ENCODE measurements around the gene SSTR5.

Gene SSTR5

GRCh38 chr16:1097800-1098199 is 25.3 kb downstream of the SSTR5 start:
- H3K79me2 ChIP-seq (ENCODE audit: low read length) = no peaks in the 10 kb centered on the region
- no peak for DNase-seq
- no peaks in the 10 kb centered on the region for H3F3A ChIP-seq (ENCODE audit: insufficient read depth, low read length)
- H3K4me1 ChIP-seq (ENCODE audit: low read length) = no peaks in the 10 kb centered on the region
- no peak overlapping the region for H3K9ac ChIP-seq (ENCODE audit: low read length)
- no peaks in the 10 kb centered on the region for H3K36me3 ChIP-seq (replicated peaks; ENCODE audit: insufficient read depth, low read length)
- peaks cover 58% of the 10 kb centered on the region for H3K27me3 ChIP-seq (replicated peaks; ENCODE audit: insufficient read depth, low read length)
- no peak overlapping the region for H3K27ac ChIP-seq (ENCODE audit: low read length)
- no peaks in the 10 kb centered on the region for H3K9me2 ChIP-seq (replicated peaks; ENCODE audit: insufficient read depth, low read length)
- H2AFZ ChIP-seq (ENCODE audit: low read length) = no peak overlapping the region
- no peaks in the 10 kb centered on the region for H4K20me1 ChIP-seq (ENCODE audit: insufficient read depth, low read length)
- no peaks in the 10 kb centered on the region for H3K9me3 ChIP-seq (replicated peaks; ENCODE audit: insufficient read depth, low read length)
- TF ChIP-seq EZH2phosphoT487 (IDR thresholded peaks at IDR 0.05; ENCODE audit: low read length) (no peak), CTCF (IDR thresholded peaks at IDR 0.05; ENCODE audit: low read length) (no peak), EZH2 (optimal IDR thresholded peaks at IDR 0.05; ENCODE audit: low read depth, low read length) (no peak)
- H3K4me3 ChIP-seq (ENCODE audit: low read length) = no peak overlapping the region
- no peak overlapping the region for H3K4me2 ChIP-seq (ENCODE audit: low read depth, low read length)

- Histone ChIP-seq H3K79me2 (ENCODE audit: low read length) (no peaks in the 10 kb centered on the region), H3K9me3 (replicated peaks; ENCODE audit: insufficient read depth, low read length) (no peaks in the 10 kb centered on the region), H4K20me1 (ENCODE audit: insufficient read depth, low read length) (no peaks in the 10 kb centered on the region), H3K36me3 (replicated peaks; ENCODE audit: insufficient read depth, low read length) (no peaks in the 10 kb centered on the region), H3K9me2 (replicated peaks; ENCODE audit: insufficient read depth, low read length) (no peaks in the 10 kb centered on the region), H3K4me3 (ENCODE audit: low read length) (no peak overlapping the region), H3K27ac (ENCODE audit: low read length) (no peak overlapping the region), H3K4me1 (ENCODE audit: low read length) (no peaks in the 10 kb centered on the region), H3K4me2 (ENCODE audit: low read depth, low read length) (no peak overlapping the region), H3K9ac (ENCODE audit: low read length) (no peak overlapping the region), H3F3A (ENCODE audit: insufficient read depth, low read length) (no peaks in the 10 kb centered on the region), H2AFZ (ENCODE audit: low read length) (no peak overlapping the region), H3K27me3 (replicated peaks; ENCODE audit: insufficient read depth, low read length) (peaks cover 62% of the 10 kb centered on the region)
- TF ChIP-seq CTCF (IDR thresholded peaks at IDR 0.05; ENCODE audit: low read length) (no peak), EZH2 (optimal IDR thresholded peaks at IDR 0.05; ENCODE audit: low read depth, low read length) (no peak), EZH2phosphoT487 (IDR thresholded peaks at IDR 0.05; ENCODE audit: low read length) (no peak)
- no peak for DNase-seq
Measured at GRCh38 chr16:1098266-1098991, 25.9 kb downstream of the SSTR5 start.

GRCh38 chr16:1099189-1100083 is 26.9 kb downstream of the SSTR5 start:
- DNase-seq = no peak
- H3K27me3 ChIP-seq (replicated peaks; ENCODE audit: insufficient read depth, low read length) = peaks cover 72% of the 10 kb centered on the region

More at GRCh38 chr16:1099189-1100083, 26.9 kb downstream of the SSTR5 start:
- Histone ChIP-seq H4K20me1 (ENCODE audit: insufficient read depth, low read length) (no peaks in the 10 kb centered on the region), H3K9me3 (replicated peaks; ENCODE audit: insufficient read depth, low read length) (no peaks in the 10 kb centered on the region), H3K36me3 (replicated peaks; ENCODE audit: insufficient read depth, low read length) (no peaks in the 10 kb centered on the region), H3K9ac (ENCODE audit: low read length) (no peak overlapping the region), H3K27ac (ENCODE audit: low read length) (no peak overlapping the region), H3K4me3 (ENCODE audit: low read length) (no peak overlapping the region), H3K9me2 (replicated peaks; ENCODE audit: insufficient read depth, low read length) (no peaks in the 10 kb centered on the region), H3K4me2 (ENCODE audit: low read depth, low read length) (no peak overlapping the region), H3F3A (ENCODE audit: insufficient read depth, low read length) (no peaks in the 10 kb centered on the region), H3K79me2 (ENCODE audit: low read length) (no peaks in the 10 kb centered on the region), H2AFZ (ENCODE audit: low read length) (no peak overlapping the region), H3K4me1 (ENCODE audit: low read length) (no peaks in the 10 kb centered on the region)
- TF ChIP-seq EZH2 (optimal IDR thresholded peaks at IDR 0.05; ENCODE audit: low read depth, low read length) = no peak
- TF ChIP-seq EZH2phosphoT487 (IDR thresholded peaks at IDR 0.05; ENCODE audit: low read length) = no peak
- TF ChIP-seq CTCF (IDR thresholded peaks at IDR 0.05; ENCODE audit: low read length) = no peak
